K562 (cell line): ENCODE results near the gene PLXNB2. TPM values are rescaled to one million over a fixed set of nuclear protein-coding genes. Genes with fewer than 3 reads are reported as not detected.

ENCODE experiments used
- CHD2 ChIP-seq: IDR thresholded peaks from 2 replicates; pipeline ENCODE4 v1.6.1; 2011; ENCODE audit warnings: low read depth, low read length
- CREB3L1 ChIP-seq: fragments of 450-650 bp; IDR thresholded peaks from 2 replicates; pipeline ENCODE4 v1.6.1; 2014; ENCODE audit warnings: low read depth, mild to moderate bottlenecking, moderate library complexity, borderline replicate concordance
- FUS ChIP-seq: fragments of 200-400 bp; formaldehyde crosslinking; optimal IDR thresholded peaks from 2 replicates; pipeline ENCODE3; 2017; ENCODE audit warnings: low read depth, low read length
- HDAC3 ChIP-seq: fragments of 450-650 bp; IDR thresholded peaks from 2 replicates; pipeline ENCODE4 v1.6.1; 2018; ENCODE audit warnings: borderline replicate concordance, mild to moderate bottlenecking, moderate library complexity; ENCODE audit not compliant: partially characterized antibody
- MEF2A ChIP-seq: IDR thresholded peaks from 2 replicates; pipeline ENCODE4 v1.6.1; 2011; ENCODE audit warnings: low read depth, mild to moderate bottlenecking, low read length, moderate library complexity; ENCODE audit not compliant: control insufficient read depth
- NFRKB ChIP-seq: fragments of 450-650 bp; IDR thresholded peaks from 2 replicates; pipeline ENCODE4 v1.6.1; 2016; ENCODE audit warnings: low read depth
- SAFB ChIP-seq: fragments of 200-400 bp; formaldehyde crosslinking; IDR thresholded peaks from 2 replicates; pipeline ENCODE4 v1.6.1; 2017; ENCODE audit warnings: low read depth, low read length, borderline replicate concordance
- ZNF197 ChIP-seq: fragments of 200-800 bp; sonication (Bioruptor generic); IDR thresholded peaks from 2 replicates; pipeline ENCODE4 v1.6.1; 2016; ENCODE audit warnings: low read depth, missing genetic modification characterization, missing compliant biosample characterization
- ZNF324 ChIP-seq: fragments of 250-450 bp; sonication (Bioruptor Pico); IDR thresholded peaks from 2 replicates; pipeline ENCODE4 v1.4.0; 2020; ENCODE audit warnings: mild to moderate bottlenecking
- polyA plus RNA-seq, 8 experiments: library from polyadenylated mRNA; depleted of rRNA in 4 of 8; stranded (reverse) in 5 of 8; unstranded in 3 of 8; fragments of >200 nt; fragmentation: Nextera tagmentation in 2 of 8; fragmentation: Illumina TruSeq in 1 of 8; extraction: Ambion mirVana in 2 of 8; extraction: Trizol in 1 of 8; gene quantifications; 2 replicates each; pipeline versions ENCODE4 v1.2.1 to v1.2.3, GENCODE V29; 2011 to 2014; ENCODE audit warnings: inconsistent platforms in 1 of 8, missing spikeins in 1 of 8
- total RNA-seq, 7 experiments: library from RNA; depleted of rRNA in 6 of 7; stranded (reverse); fragments of >200 nt in 6 of 7; fragmentation: Illumina TruSeq in 2 of 7; extraction: Trizol in 2 of 7; gene quantifications; 2 replicates each; pipeline versions ENCODE4 v1.2.1 to v1.2.3, GENCODE V29; 2011 to 2021; ENCODE audit warnings: low replicate concordance in 1 of 7
- TF ChIP-seq, protein P1 (sequence below): IDR thresholded peaks from 2 replicates; pipeline ENCODE4 v1.6.1; 2016; ENCODE audit warnings: missing genetic modification characterization, missing compliant biosample characterization
- TF ChIP-seq, protein P2 (sequence below): fragments of 450-650 bp; IDR thresholded peaks from 2 replicates; pipeline ENCODE4 v1.6.1; 2016; ENCODE audit warnings: mild to moderate bottlenecking, moderate library complexity

The PLXNB2 gene
- total and polyA plus RNA-seq, 9 of the 15 experiments (the other 6 are each of a cell fraction or from before 2014, with no cell fraction given): 0.15 to 45.1 (median 13.6) TPM

DNA sequence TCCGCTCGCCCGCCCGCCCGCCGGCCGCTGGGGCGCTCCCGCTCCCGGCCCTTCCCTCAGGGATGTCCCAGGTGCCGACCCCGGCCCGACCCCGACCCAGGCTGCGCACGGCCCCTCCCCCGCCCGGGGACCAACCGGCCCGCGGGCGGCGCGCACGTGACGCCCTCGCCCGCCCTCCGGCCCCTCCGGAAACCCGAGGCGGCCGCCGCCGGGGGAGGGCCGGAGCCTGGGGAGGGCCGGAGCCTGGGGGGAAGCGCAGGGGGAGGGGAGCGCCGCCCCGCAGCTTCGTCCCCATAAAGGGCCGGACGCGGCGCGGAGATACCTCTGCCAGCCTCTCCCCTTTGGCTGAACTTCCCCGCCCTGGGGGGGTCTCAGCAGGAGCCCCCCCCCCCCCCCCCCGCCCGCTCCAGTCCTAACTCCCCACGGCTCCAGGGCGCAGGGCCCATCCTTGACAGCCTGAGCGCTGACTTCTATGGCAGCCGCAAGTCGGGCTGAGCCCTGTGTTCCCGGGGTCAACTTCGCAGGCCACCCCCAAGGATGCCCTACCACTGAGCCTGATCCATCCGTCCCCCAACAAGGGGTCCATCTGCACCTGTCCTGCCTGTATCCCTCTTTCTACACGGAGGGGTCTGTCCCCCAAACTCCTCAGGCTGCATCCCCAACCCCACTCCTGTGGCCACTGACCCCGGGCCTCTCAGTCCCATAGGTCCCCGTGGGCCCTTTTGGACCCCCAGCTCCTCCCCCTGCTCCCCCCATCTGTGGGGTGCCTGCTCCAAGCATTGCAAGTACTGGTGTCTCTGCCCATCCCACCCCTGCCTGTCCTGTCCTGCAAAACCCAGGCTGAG, 45.6 kb downstream of the PLXNB2 start, which contains the start of gene MAPK12 (continued):
- TF ChIP-seq CREB3L1: no peak
- TF ChIP-seq ZNF324: no peak
- TF ChIP-seq, protein P1, sequence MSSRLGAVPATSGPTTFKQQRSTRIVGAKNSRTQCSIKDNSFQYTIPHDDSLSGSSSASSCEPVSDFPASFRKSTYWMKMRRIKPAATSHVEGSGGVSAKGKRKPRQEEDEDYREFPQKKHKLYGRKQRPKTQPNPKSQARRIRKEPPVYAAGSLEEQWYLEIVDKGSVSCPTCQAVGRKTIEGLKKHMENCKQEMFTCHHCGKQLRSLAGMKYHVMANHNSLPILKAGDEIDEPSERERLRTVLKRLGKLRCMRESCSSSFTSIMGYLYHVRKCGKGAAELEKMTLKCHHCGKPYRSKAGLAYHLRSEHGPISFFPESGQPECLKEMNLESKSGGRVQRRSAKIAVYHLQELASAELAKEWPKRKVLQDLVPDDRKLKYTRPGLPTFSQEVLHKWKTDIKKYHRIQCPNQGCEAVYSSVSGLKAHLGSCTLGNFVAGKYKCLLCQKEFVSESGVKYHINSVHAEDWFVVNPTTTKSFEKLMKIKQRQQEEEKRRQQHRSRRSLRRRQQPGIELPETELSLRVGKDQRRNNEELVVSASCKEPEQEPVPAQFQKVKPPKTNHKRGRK (tag): no peak
- no peak for TF ChIP-seq ZNF197 (CRISPR knock-in tag)
- no peak for TF ChIP-seq SAFB
- TF ChIP-seq, protein P2, sequence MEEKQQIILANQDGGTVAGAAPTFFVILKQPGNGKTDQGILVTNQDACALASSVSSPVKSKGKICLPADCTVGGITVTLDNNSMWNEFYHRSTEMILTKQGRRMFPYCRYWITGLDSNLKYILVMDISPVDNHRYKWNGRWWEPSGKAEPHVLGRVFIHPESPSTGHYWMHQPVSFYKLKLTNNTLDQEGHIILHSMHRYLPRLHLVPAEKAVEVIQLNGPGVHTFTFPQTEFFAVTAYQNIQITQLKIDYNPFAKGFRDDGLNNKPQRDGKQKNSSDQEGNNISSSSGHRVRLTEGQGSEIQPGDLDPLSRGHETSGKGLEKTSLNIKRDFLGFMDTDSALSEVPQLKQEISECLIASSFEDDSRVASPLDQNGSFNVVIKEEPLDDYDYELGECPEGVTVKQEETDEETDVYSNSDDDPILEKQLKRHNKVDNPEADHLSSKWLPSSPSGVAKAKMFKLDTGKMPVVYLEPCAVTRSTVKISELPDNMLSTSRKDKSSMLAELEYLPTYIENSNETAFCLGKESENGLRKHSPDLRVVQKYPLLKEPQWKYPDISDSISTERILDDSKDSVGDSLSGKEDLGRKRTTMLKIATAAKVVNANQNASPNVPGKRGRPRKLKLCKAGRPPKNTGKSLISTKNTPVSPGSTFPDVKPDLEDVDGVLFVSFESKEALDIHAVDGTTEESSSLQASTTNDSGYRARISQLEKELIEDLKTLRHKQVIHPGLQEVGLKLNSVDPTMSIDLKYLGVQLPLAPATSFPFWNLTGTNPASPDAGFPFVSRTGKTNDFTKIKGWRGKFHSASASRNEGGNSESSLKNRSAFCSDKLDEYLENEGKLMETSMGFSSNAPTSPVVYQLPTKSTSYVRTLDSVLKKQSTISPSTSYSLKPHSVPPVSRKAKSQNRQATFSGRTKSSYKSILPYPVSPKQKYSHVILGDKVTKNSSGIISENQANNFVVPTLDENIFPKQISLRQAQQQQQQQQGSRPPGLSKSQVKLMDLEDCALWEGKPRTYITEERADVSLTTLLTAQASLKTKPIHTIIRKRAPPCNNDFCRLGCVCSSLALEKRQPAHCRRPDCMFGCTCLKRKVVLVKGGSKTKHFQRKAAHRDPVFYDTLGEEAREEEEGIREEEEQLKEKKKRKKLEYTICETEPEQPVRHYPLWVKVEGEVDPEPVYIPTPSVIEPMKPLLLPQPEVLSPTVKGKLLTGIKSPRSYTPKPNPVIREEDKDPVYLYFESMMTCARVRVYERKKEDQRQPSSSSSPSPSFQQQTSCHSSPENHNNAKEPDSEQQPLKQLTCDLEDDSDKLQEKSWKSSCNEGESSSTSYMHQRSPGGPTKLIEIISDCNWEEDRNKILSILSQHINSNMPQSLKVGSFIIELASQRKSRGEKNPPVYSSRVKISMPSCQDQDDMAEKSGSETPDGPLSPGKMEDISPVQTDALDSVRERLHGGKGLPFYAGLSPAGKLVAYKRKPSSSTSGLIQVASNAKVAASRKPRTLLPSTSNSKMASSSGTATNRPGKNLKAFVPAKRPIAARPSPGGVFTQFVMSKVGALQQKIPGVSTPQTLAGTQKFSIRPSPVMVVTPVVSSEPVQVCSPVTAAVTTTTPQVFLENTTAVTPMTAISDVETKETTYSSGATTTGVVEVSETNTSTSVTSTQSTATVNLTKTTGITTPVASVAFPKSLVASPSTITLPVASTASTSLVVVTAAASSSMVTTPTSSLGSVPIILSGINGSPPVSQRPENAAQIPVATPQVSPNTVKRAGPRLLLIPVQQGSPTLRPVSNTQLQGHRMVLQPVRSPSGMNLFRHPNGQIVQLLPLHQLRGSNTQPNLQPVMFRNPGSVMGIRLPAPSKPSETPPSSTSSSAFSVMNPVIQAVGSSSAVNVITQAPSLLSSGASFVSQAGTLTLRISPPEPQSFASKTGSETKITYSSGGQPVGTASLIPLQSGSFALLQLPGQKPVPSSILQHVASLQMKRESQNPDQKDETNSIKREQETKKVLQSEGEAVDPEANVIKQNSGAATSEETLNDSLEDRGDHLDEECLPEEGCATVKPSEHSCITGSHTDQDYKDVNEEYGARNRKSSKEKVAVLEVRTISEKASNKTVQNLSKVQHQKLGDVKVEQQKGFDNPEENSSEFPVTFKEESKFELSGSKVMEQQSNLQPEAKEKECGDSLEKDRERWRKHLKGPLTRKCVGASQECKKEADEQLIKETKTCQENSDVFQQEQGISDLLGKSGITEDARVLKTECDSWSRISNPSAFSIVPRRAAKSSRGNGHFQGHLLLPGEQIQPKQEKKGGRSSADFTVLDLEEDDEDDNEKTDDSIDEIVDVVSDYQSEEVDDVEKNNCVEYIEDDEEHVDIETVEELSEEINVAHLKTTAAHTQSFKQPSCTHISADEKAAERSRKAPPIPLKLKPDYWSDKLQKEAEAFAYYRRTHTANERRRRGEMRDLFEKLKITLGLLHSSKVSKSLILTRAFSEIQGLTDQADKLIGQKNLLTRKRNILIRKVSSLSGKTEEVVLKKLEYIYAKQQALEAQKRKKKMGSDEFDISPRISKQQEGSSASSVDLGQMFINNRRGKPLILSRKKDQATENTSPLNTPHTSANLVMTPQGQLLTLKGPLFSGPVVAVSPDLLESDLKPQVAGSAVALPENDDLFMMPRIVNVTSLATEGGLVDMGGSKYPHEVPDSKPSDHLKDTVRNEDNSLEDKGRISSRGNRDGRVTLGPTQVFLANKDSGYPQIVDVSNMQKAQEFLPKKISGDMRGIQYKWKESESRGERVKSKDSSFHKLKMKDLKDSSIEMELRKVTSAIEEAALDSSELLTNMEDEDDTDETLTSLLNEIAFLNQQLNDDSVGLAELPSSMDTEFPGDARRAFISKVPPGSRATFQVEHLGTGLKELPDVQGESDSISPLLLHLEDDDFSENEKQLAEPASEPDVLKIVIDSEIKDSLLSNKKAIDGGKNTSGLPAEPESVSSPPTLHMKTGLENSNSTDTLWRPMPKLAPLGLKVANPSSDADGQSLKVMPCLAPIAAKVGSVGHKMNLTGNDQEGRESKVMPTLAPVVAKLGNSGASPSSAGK: no peak
- no peak for TF ChIP-seq FUS
- no peak for TF ChIP-seq CHD2
- no peak for TF ChIP-seq MEF2A
- TF ChIP-seq NFRKB: no peak
- TF ChIP-seq HDAC3: no peak
